ENCODE data around the gene MRGPRE. TPM values are rescaled to one million over a fixed set of nuclear protein-coding genes. Genes with fewer than 3 reads are reported as not detected.

Gene MRGPRE, protein sequence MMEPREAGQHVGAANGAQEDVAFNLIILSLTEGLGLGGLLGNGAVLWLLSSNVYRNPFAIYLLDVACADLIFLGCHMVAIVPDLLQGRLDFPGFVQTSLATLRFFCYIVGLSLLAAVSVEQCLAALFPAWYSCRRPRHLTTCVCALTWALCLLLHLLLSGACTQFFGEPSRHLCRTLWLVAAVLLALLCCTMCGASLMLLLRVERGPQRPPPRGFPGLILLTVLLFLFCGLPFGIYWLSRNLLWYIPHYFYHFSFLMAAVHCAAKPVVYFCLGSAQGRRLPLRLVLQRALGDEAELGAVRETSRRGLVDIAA
- total RNA-seq, result not detected in 2 replicates

DNA sequence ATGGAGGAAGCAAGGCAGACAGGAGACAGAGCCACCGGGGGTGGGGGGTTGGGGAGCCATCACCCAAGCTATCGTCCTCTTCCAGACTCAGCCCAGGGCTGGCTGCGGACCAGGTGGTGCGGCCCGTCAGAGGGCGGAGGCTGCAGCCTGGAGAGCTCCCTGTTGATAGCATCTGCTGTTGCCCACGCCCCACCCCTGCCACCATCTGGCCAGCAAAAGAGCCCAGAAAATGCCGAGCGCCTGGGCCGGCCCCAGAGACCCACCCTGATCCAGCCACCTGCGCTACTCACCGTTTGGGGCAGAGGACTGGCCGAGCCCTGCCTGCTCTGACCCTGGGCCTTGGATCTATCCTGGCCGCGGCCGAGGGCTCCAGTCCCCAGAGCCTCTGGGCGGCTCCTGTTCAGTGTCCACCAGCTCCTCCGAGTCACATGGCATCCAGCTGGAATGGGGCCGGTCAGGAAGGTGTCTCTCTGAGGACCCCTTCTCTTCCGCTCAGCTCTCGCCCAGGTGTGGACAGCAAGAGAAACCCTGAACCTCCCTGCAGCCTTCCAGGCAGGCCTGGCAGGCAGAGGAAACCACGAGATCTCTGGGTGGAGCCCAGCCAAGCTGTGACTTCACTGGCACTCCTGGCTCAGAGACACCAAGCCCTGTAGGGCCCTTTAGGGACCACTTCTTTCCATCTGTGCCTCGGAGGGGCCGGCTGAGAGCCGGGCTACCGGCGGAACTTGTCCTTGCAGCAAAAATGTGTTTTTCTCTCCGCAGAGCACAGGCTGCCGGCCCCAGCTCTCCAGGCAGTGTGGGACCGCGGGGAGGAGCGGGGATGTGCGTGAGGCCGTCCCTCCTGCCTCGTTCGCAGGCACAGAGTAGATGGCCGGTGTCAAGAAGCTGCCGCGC is at the start of gene MRGPRE:
TSS of gene MRGPRE (minus strand) at position 567 of the 894 bp plus-strand sequence. CDS start 3,618 bp downstream, outside the sequence.

DNA sequence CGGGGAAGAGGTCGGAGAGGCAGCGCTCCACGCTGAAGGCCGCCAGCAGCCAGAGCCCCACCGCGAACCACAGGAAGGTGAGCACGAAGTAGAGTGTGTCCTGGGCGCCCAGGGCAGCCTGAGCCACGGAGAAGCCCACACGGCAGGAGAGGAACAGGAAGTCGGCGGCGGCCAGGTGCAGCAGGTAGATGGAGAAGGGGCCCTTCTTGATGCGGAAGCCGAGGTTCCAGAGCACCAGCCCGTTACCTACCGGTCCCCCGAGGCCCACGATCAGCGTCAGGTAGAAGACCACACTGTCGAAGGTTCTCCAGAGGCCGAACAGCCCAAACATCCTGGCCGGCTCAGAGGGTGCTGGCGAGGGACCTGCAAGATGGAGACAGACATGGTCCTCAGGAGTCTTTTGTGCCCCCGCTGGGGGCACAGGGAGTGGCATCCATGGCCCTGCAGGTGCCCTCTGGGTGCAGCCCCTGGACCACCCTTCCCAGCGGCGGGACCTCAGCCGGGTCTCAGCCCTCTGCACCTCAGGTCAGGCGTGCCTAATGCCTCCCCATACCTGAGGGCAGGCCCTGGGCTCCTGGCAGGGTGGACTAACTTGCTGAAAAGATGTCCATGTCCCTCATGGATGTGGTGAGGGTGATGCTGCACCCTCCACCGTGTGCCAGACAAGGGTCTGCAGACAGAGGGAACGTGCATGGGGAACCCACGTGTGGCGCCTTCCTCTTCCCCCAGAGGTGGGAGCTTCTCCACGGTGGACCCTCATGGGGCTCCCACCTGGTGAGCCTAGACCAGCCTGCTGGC is 13.5 kb downstream of the MRGPRE start, which contains the start of gene MRGPRG:
TSS of gene MRGPRG (minus strand) at position 331 of the 798 bp plus-strand sequence. CDS start at position 331, 0 bp downstream.

Other genes with a start within 250 kb of the MRGPRE start
- 81.5 and 107 TPM in 2 replicates for gene NAP1L4, start 240.1 kb downstream of the MRGPRE start, total RNA-seq
- gene CARS1, start 175.0 kb downstream of the MRGPRE start, total RNA-seq, result 80.4 and 94.6 TPM in 2 replicates
- gene OSBPL5, start 67.1 kb downstream of the MRGPRE start, total RNA-seq, result 33.0 and 45.0 TPM in 2 replicates
- gene MRGPRG, start 13.6 kb downstream of the MRGPRE start, total RNA-seq, result not detected in 2 replicates
- 11.0 and 12.9 TPM in 2 replicates for gene ZNF195, start 146.7 kb upstream of the MRGPRE start, total RNA-seq